ENCODE measurements around the gene HTD2. TPM values are rescaled to one million over a fixed set of nuclear protein-coding genes. Genes with fewer than 3 reads are reported as not detected.

The HTD2 gene
- total and polyA plus RNA-seq, 4 donors = 6.5 to 10.8 (median 7.8) TPM

- 82 to 85% methylated on average over 3 of the region's 3 CpGs for WGBS, 2 donors
- intact Hi-C loops (cut with DNase I) = loop anchor here (5.0 kb wide), 2 partner anchors 94 to 209 kb away; no protein-coding TSS in a partner anchor
These were observed 17.4 kb downstream of the HTD2 start for GRCh38 chr3:58323529-58324390.

GRCh38 chr3:58324391-58325390 is 18.4 kb downstream of the HTD2 start:
- WGBS, 2 donors = 71 to 74% methylated on average over 7 of the region's 7 CpGs

More at GRCh38 chr3:58323529-58324390, 17.4 kb downstream of the HTD2 start:
- Histone ChIP-seq H3K9me3 (ENCODE audit: control insufficient read depth, low read length) (no peaks in the 10 kb centered on the region), H3K36me3 (ENCODE audit: control insufficient read depth in 1 of 2, insufficient read depth in 2 of 2, low read length in 1 of 2) (peaks cover 0 to 3% of the 10 kb centered on the region in 2 donors), H3K27ac (ENCODE audit: low read depth in 1 of 2, low read length in 2 of 2) (no peak overlapping the region), H3K27me3 (ENCODE audit: control insufficient read depth in 1 of 2, insufficient read depth in 2 of 2, low read length in 1 of 2) (no peaks in the 10 kb centered on the region), H3K4me3 (ENCODE audit: low read length in 2 of 2) (no peak overlapping the region), H3K4me1 (ENCODE audit: control insufficient read depth in 1 of 2, insufficient read depth in 2 of 2, low read length in 2 of 2) (no peaks in the 10 kb centered on the region)
- ATAC-seq (ENCODE audit: low FRiP score) (no peak), DNase-seq (no peak)

GRCh38 chr3:58325525-58325992 is 19.2 kb downstream of the HTD2 start:
- Histone ChIP-seq H3K4me1 (ENCODE audit: control insufficient read depth in 1 of 2, insufficient read depth in 2 of 2, low read length in 2 of 2) (no peaks in the 10 kb centered on the region), H3K9me3 (ENCODE audit: control insufficient read depth, low read length) (no peaks in the 10 kb centered on the region), H3K36me3 (ENCODE audit: control insufficient read depth in 1 of 2, insufficient read depth in 2 of 2, low read length in 1 of 2) (no peaks in the 10 kb centered on the region), H3K27me3 (ENCODE audit: control insufficient read depth in 1 of 2, insufficient read depth in 2 of 2, low read length in 1 of 2) (no peaks in the 10 kb centered on the region), H3K27ac (ENCODE audit: low read depth in 1 of 2, low read length in 2 of 2) (no peak overlapping the region), H3K4me3 (ENCODE audit: low read length in 2 of 2) (no peak overlapping the region)
- no peak for DNase-seq
- WGBS, 2 donors = 39 to 40% methylated on average over 2 of the region's 2 CpGs
- intact Hi-C loops (cut with DNase I) = no loop called here
- ATAC-seq (ENCODE audit: low FRiP score) = no peak

More at GRCh38 chr3:58324391-58325390, 18.4 kb downstream of the HTD2 start:
- H3K27ac ChIP-seq (ENCODE audit: low read depth in 1 of 2, low read length in 2 of 2) = no peak overlapping the region
- no peak overlapping the region for H3K4me3 ChIP-seq (ENCODE audit: low read length in 2 of 2)
- no peaks in the 10 kb centered on the region for H3K27me3 ChIP-seq (ENCODE audit: control insufficient read depth in 1 of 2, insufficient read depth in 2 of 2, low read length in 1 of 2)
- intact Hi-C loops (cut with DNase I) = loop anchor here (5.0 kb wide), 2 partner anchors 93 to 208 kb away; no protein-coding TSS in a partner anchor
- no peak for DNase-seq
- H3K36me3 ChIP-seq (ENCODE audit: control insufficient read depth in 1 of 2, insufficient read depth in 2 of 2, low read length in 1 of 2) = no peaks in the 10 kb centered on the region
- ATAC-seq (ENCODE audit: low FRiP score) = no peak
- H3K4me1 ChIP-seq (ENCODE audit: control insufficient read depth in 1 of 2, insufficient read depth in 2 of 2, low read length in 2 of 2) = no peaks in the 10 kb centered on the region
- no peaks in the 10 kb centered on the region for H3K9me3 ChIP-seq (ENCODE audit: control insufficient read depth, low read length)

- DNase-seq = no peak
- no peaks in the 10 kb centered on the region for H3K4me1 ChIP-seq (ENCODE audit: control insufficient read depth in 1 of 2, insufficient read depth in 2 of 2, low read length in 2 of 2)
- intact Hi-C loops (cut with DNase I) = no loop called here
- H3K9me3 ChIP-seq (ENCODE audit: control insufficient read depth, low read length) = no peaks in the 10 kb centered on the region
- WGBS, 2 donors = 94 to 97% methylated on average over 8 of the region's 8 CpGs
- no peaks in the 10 kb centered on the region for H3K27me3 ChIP-seq (ENCODE audit: control insufficient read depth in 1 of 2, insufficient read depth in 2 of 2, low read length in 1 of 2)
- H3K36me3 ChIP-seq (ENCODE audit: control insufficient read depth in 1 of 2, insufficient read depth in 2 of 2, low read length in 1 of 2) = no peaks in the 10 kb centered on the region
- H3K27ac ChIP-seq (ENCODE audit: low read depth in 1 of 2, low read length in 2 of 2) = no peak overlapping the region
- ATAC-seq (ENCODE audit: low FRiP score) = no peak
- H3K4me3 ChIP-seq (ENCODE audit: low read length in 2 of 2) = no peak overlapping the region
These were observed 20.1 kb downstream of the HTD2 start for GRCh38 chr3:58326267-58326900.

GRCh38 chr3:58329150-58329921 is 23.0 kb downstream of the HTD2 start:
- WGBS, 2 donors = 83 to 90% methylated on average over 8 of the region's 8 CpGs
- Histone ChIP-seq H3K27me3 (ENCODE audit: control insufficient read depth in 1 of 2, insufficient read depth in 2 of 2, low read length in 1 of 2) (no peaks in the 10 kb centered on the region), H3K36me3 (ENCODE audit: control insufficient read depth in 1 of 2, insufficient read depth in 2 of 2, low read length in 1 of 2) (no peaks in the 10 kb centered on the region), H3K27ac (ENCODE audit: low read depth in 1 of 2, low read length in 2 of 2) (no peak overlapping the region), H3K9me3 (ENCODE audit: control insufficient read depth, low read length) (no peaks in the 10 kb centered on the region), H3K4me3 (ENCODE audit: low read length in 2 of 2) (no peak overlapping the region), H3K4me1 (ENCODE audit: control insufficient read depth in 1 of 2, insufficient read depth in 2 of 2, low read length in 2 of 2) (no peaks in the 10 kb centered on the region)
- intact Hi-C loops (cut with DNase I) = no loop called here
- no peak for DNase-seq
- ATAC-seq (ENCODE audit: low FRiP score) = no peak

- Histone ChIP-seq H3K27me3 (ENCODE audit: control insufficient read depth in 1 of 2, insufficient read depth in 2 of 2, low read length in 1 of 2) (no peaks in the 10 kb centered on the region), H3K9me3 (ENCODE audit: control insufficient read depth, low read length) (no peaks in the 10 kb centered on the region), H3K36me3 (ENCODE audit: control insufficient read depth in 1 of 2, insufficient read depth in 2 of 2, low read length in 1 of 2) (no peaks in the 10 kb centered on the region), H3K27ac (ENCODE audit: low read depth in 1 of 2, low read length in 2 of 2) (no peak overlapping the region), H3K4me1 (ENCODE audit: control insufficient read depth in 1 of 2, insufficient read depth in 2 of 2, low read length in 2 of 2) (no peaks in the 10 kb centered on the region), H3K4me3 (ENCODE audit: low read length in 2 of 2) (no peak overlapping the region)
- no peak for ATAC-seq (ENCODE audit: low FRiP score)
- no peak for DNase-seq
- intact Hi-C loops (cut with DNase I) = loop anchor here (5.0 kb wide), 2 partner anchors 82 to 87 kb away; no protein-coding TSS in a partner anchor
- WGBS, 2 donors = 94 to 95% methylated on average over 5 of the region's 5 CpGs
These were observed 23.6 kb downstream of the HTD2 start for GRCh38 chr3:58329922-58330413.

- no peaks in the 10 kb centered on the region for H3K27me3 ChIP-seq (ENCODE audit: control insufficient read depth in 1 of 2, insufficient read depth in 2 of 2, low read length in 1 of 2)
- no peaks in the 10 kb centered on the region for H3K9me3 ChIP-seq (ENCODE audit: control insufficient read depth, low read length)
- ATAC-seq (ENCODE audit: low FRiP score) (no peak), DNase-seq (no peak)
- H3K4me3 ChIP-seq (ENCODE audit: low read length in 2 of 2) = no peak overlapping the region
- 56 to 58% methylated on average over 4 of the region's 4 CpGs for WGBS, 2 donors
- no peak overlapping the region for H3K27ac ChIP-seq (ENCODE audit: low read depth in 1 of 2, low read length in 2 of 2)
- H3K36me3 ChIP-seq (ENCODE audit: control insufficient read depth in 1 of 2, insufficient read depth in 2 of 2, low read length in 1 of 2) = no peaks in the 10 kb centered on the region
- H3K4me1 ChIP-seq (ENCODE audit: control insufficient read depth in 1 of 2, insufficient read depth in 2 of 2, low read length in 2 of 2) = peaks cover 0 to 7% of the 10 kb centered on the region in 2 donors
- intact Hi-C loops (cut with DNase I) = loop anchor here (2.0 to 5.0 kb wide), 4 partner anchors 81 to 163 kb away; partner anchors contain the start of gene KCTD6 (in 1 of the 2)
These were observed 25.4 kb downstream of the HTD2 start for GRCh38 chr3:58331593-58332152.

Data from aorta (tissue), 5 donors.